Suppressor macrophage treated with lipopolysaccharide for 4 hours (primary cell): Measurements from ENCODE around the gene PYCARD.
"Not testable (repeated sequence)": the region's sequence is repeated elsewhere in the genome, so short reads cannot be mapped to it uniquely, and the experiment has no call there.

Experiments
- DNase-seq: peaks from one replicate; pipeline ENCODE4 v3.0.0-alpha.2; 2020

The PYCARD gene

GRCh38 chr16:31189412-31189778, 13.2 kb downstream of the PYCARD start:
- no peak for DNase-seq

- no peak for DNase-seq
Observed at GRCh38 chr16:31188450-31189411, 13.8 kb downstream of the PYCARD start.

DNA sequence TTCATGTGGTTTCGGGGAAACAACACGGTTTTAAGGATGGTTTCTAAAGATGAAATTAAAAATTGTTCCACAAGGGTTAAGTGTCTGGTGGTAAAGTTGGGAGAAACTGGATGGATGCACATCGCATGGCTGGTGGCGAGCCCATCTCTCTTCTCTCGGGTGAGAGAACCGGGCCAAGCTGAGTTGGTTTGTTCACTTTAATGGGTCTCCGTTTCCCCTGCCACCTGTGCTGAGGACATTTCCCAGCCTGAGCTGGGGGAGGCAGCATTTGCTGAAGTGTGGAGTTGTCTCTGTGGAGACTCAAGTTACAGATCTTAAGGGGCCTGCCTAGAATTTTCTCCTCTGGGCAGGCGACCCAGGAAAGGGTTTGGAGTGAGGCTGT, 14.8 kb downstream of the PYCARD start:
- DNase-seq: no peak

DNA sequence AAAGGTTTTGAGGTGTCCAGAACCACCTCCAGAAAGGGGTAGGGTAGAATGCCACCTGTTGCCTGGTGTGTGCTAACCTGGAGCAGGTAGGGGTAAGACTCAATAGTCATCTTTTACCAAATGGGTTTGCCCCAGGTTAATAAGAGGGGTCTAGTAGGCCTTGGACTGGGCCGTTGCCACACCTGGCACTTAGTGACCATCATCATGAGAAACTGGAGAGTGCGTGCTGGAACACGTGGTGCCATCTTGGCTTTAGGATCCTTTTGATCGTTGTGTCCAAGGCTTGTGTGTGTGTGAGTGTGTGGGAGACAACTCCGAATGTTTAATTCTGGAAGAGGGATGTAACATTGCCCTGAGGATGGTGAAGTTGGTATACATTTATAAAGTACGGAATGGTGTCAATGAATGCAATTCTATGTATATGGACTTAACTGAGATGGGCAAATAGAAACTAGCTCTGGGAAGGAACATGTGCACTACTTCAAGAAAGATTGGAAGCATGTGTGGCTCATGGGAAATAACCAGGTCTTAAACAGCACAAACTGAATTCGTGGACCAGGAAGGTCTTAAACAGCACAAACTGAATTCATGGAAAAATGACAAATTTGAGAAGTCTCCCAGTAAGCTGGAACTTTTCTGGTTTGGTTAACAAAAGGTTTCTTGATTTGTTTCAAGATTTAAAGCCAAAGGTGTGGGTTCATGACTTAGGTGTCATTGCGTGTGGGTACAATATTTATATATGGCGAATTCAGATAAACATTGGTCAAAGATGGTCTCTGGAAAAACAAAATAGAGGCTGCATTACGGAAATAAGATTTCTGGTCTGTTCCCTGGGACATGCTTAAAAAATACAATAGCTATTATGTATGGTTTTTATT, 15.4 kb downstream of the PYCARD start:
- DNase-seq: no peak

DNA sequence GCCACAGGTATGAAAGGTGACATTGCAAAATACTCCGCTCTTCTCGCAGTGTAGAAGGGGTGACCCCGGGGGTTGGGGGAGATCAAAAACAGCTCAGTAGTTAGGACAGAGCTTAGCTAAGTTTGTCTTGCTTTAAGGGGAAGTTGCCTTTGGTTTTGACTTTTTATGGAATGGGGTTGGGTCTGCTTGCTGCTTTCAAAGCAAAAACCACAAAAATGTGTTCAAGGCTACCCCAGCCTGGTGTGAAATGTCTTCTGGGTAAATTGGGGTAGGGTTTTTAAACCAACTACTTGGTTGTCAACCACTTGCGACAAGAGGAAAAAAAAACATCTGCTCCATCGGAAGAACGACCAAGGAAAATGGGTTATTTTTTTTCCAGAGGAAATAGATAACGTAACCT, 16.4 kb downstream of the PYCARD start:
- DNase-seq: no peak

DNA sequence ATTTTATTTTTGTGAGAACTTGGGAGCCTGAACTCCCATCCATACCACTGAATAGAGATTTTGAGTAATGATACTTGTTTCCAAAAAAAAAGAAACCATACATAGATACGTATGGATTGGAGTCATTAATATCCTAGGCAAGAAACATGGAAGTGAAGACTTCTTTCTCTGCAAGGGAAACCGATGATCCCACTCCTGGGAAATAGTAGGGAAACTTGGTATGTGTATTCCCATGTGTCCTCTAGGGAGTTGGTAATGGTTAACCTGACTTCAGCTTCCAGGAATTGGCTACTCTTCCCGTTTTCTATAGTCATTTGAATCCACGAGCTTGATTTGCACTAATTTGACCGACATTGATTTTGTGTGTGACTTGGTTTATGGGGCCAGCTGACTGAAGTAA, 17.2 kb downstream of the PYCARD start:
- DNase-seq: no peak

- no peak for DNase-seq
Observed at GRCh38 chr16:31184888-31185287, 17.7 kb downstream of the PYCARD start.

- DNase-seq: no peak
Observed at GRCh38 chr16:31183432-31184428, 18.8 kb downstream of the PYCARD start.

DNA sequence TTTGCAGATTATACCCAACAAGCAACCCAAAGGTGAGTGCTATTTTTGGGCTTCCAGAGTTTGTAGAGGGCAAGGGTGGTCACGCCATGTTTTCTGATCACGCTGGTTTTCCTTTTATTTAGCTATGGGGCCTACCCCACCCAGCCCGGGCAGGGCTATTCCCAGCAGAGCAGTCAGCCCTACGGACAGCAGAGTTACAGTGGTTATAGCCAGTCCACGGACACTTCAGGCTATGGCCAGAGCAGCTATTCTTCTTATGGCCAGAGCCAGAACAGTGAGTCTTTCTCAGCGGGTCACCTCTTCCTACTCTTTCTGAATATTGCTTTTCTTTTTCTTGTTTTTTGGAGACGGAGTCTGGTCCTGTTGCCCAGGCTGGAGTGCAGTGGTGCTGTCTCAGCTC, 20.2 kb downstream of the PYCARD start:
- no peak for DNase-seq

- DNase-seq: peak; percentile 73
Observed at GRCh38 chr16:31181102-31181830, 21.3 kb downstream of the PYCARD start.

GRCh38 chr16:31179747-31180459, 22.7 kb downstream of the PYCARD start, which contains the start of gene FUS:
FUS (plus strand) TSS chr16:31180139; CDS start chr16:31180215, 76 bp downstream.
- DNase-seq: peak; percentile 95

DNA sequence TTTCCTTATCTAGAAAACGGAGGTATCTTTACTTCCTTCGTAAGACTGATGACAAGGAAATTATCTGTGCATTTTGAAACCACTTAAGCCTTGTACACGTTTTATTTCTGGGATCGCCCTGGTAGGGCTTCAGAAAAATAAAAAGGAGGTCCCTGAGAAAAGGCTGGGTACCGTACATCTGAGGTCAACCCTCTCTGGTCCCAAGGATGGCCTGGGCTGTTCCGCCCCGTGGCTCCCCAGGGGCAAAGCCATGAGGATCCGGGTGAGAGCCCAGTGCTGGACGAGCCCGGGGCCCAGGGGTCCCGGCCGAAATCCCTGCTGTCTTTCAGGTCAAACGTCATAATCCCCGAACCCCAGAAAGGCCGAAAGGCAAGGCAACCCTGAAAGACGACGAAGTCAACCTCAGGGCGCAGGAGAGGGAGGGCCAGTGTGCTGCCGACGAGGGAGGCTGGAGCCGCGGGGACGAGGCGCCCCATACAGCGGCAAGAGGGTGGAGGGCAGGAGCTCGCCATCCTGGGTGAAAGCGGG, 23.3 kb downstream of the PYCARD start:
- no peak for DNase-seq

DNA sequence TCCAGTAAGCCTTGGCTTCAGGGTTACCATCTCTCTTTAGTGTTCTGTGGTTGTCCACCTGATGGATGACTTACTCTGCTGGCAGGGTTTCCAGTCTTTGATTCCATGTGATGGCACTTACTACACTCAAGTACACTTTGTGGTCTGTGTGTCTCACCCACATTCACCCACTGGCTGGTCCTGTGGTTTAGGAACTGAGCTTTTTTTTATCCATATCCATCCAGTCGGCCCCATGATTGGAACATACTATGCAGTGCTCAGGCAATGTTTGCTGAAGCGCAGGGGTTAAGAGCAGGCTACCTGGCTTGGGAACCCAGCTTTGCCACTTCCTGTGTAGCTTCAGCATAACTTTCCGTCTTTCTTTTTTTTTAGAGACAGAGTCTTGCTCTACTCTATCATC, 25.4 kb downstream of the PYCARD start:
- DNase-seq: peak; percentile 64

DNA sequence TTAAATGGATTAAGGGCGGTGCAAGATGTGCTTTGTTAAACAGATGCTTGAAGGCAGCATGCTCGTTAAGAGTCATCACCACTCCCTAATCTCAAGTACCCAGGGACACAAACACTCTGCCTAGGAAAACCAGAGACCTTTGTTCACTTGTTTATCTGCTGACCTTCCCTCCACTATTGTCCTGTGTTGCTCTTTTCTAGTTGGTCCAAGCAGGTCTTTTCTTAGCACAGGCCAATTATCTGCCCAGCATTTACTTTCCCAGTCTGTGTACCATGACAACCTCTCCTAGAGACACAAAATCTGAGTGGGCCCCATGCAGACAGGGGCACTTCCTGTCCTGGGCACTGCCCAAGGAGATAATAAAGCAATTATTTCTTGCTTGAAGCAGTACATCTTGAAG, 32.5 kb downstream of the PYCARD start:
- not testable (repeated sequence) for DNase-seq

DNA sequence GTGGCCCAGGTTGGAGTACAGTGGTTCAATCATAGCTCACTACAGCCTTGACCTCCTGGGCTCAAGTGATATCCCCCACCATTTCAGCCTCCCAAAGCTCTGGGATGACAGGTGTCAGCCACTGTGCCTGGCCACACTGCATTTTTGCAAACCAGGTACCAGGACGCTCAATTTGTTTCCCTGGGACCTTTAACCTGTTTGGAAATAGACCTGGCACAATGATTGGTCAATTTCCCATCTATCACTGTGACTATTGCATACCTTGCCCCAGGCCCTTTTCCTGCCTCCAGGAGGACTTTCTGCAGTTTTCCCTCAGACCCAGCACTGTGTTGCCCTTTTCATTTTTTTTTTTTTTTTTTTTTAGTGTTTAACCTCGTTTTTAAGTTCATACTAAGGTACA, 33.7 kb downstream of the PYCARD start:
- DNase-seq: no peak

DNA sequence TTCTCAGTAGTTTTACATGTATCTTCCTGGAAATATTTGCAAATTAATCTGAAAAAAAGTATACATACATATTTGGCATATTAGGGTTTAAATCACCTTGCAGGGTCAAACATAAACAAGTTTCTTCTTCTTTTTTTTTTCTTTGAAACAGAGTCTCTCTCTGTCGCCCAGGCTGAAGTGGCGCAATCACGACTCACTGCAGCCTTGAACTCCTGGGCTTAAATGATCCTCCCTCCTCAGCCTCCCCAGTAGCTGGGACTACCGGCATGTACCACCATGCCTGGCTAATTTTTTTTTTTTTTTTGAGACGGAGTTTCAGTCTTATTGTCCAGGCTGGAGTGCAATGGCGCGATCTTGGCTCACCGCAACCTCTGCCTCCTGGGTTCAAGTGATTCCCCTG, 35.2 kb downstream of the PYCARD start:
- DNase-seq: no peak

GRCh38 chr16:31157136-31157535, 45.4 kb downstream of the PYCARD start:
- DNase-seq: peak; percentile 81
